Hepatocyte (in vitro differentiated cells): ENCODE measurements around the gene XAGE5. TPM values are rescaled to one million over a fixed set of nuclear protein-coding genes. Genes with fewer than 3 reads are reported as not detected.

ENCODE experiments used
- DNase-seq: peaks from one replicate; pipeline ENCODE4 v3.0.0-alpha.2; 2016; ENCODE audit warnings: low spot score
- H2AFZ ChIP-seq: fragments of 200-600 bp; sonication (generic); 2 replicates; pipeline ENCODE4 v1.6.0; 2016; ENCODE audit warnings: antibody characterized with exemption, mild to moderate bottlenecking
- H3K27ac ChIP-seq: fragments of 200-600 bp; sonication (generic); 2 replicates; pipeline ENCODE4 v1.5.1; 2016; ENCODE audit warnings: mild to moderate bottlenecking
- H3K27me3 ChIP-seq: fragments of 200-600 bp; sonication (generic); 2 replicates; pipeline ENCODE4 v1.6.1; 2016
- H3K36me3 ChIP-seq: fragments of 200-600 bp; sonication (generic); replicated peaks from 2 replicates; pipeline ENCODE4 v1.5.1; 2016; ENCODE audit warnings: low read depth; ENCODE audit not compliant: insufficient read depth
- H3K4me1 ChIP-seq: fragments of 200-600 bp; sonication (generic); 2 replicates; pipeline ENCODE4 v1.5.1; 2016; ENCODE audit warnings: mild to moderate bottlenecking, moderate library complexity; ENCODE audit not compliant: insufficient read depth
- H3K4me2 ChIP-seq: fragments of 200-600 bp; sonication (generic); 2 replicates; pipeline ENCODE4 v1.6.0; 2016
- H3K4me3 ChIP-seq: fragments of 200-600 bp; sonication (generic); 2 replicates; pipeline ENCODE4 v1.5.1; 2016; ENCODE audit warnings: mild to moderate bottlenecking
- H3K79me2 ChIP-seq: fragments of 200-600 bp; sonication (generic); 2 replicates; pipeline ENCODE4 v1.6.0; 2017; ENCODE audit warnings: mild to moderate bottlenecking
- H3K9me2 ChIP-seq: fragments of 200-600 bp; sonication (generic); replicated peaks from 2 replicates; pipeline ENCODE4 v1.6.0; 2017; ENCODE audit warnings: mild to moderate bottlenecking; ENCODE audit not compliant: insufficient read depth
- H3K9me3 ChIP-seq: fragments of 200-600 bp; sonication (generic); 2 replicates; pipeline ENCODE4 v1.5.1; 2016; ENCODE audit warnings: low read depth, mild to moderate bottlenecking
- H4K20me1 ChIP-seq: fragments of 200-600 bp; sonication (generic); 2 replicates; pipeline ENCODE4 v1.6.0; 2016; ENCODE audit warnings: mild to moderate bottlenecking; ENCODE audit not compliant: insufficient read depth, poor library complexity, severe bottlenecking
- EZH2 ChIP-seq: fragments of 200-600 bp; sonication (generic); IDR thresholded peaks from 2 replicates; pipeline ENCODE4 v1.6.1; 2016; ENCODE audit warnings: antibody characterized with exemption, mild to moderate bottlenecking, borderline replicate concordance
- EZH2phosphoT487 ChIP-seq: fragments of 200-600 bp; sonication (generic); IDR thresholded peaks from one replicate; pipeline ENCODE4 v1.6.1; 2018; ENCODE audit warnings: antibody characterized with exemption, mild to moderate bottlenecking, low read depth, moderate library complexity; ENCODE audit not compliant: unreplicated experiment, severe bottlenecking
- WGBS: methylation state at CpG from one replicate; pipeline ENCODE4 v1.1.6; 2016; ENCODE audit warnings: low lambda C conversion rate; ENCODE audit errors: missing lambda C conversion rate; 5-methylcytosine and 5-hydroxymethylcytosine counted together
- polyA plus RNA-seq: library from polyadenylated mRNA; unstranded; fragments of >200 nt; fragmentation: Nextera tagmentation; extraction: Ambion mirVana; gene quantifications from 2 replicates; pipeline ENCODE4 v1.2.1, GENCODE V29; 2016
- total RNA-seq: library from RNA; depleted of rRNA; stranded (reverse); fragments of >200 nt; gene quantifications from 2 replicates; pipeline ENCODE4 v1.2.3, GENCODE V29; 2014
- TF ChIP-seq, protein P1 (sequence below): fragments of 200-600 bp; sonication (generic); IDR thresholded peaks from 2 replicates; pipeline ENCODE4 v1.5.1; 2016; ENCODE audit warnings: antibody characterized with exemption, mild to moderate bottlenecking; ENCODE audit not compliant: poor library complexity

XAGE5 gene
- total and polyA plus RNA-seq, 2 experiments from 2014 or later, result not detected

DNA sequence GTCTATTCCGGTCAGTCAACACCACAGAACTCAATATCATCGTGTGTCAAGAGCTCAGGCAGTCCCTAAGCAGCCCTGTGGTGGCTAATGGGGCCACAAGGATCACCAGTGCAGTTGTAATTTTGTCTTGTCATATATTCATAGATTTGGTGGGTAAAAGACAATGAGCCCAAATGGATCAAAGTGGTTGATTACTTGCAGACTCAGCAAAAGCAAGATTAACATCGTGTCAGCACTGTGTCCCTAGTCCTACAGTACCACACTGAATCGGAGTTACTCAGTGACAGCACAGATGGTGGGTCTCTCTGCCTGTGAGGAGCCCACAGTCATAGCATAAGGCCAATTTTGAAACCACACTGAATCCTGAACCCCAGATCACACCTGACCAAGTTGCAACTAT lies 8.7 kb downstream of the XAGE5 start:
- Histone ChIP-seq H3K9me2 (no peaks in the 10 kb centered on the region), H2AFZ (no peak overlapping the region), H3K27ac (no peak overlapping the region), H3K27me3 (no peaks in the 10 kb centered on the region), H3K4me1 (no peaks in the 10 kb centered on the region), H3K79me2 (no peaks in the 10 kb centered on the region), H3K4me3 (no peak overlapping the region), H4K20me1 (no peaks in the 10 kb centered on the region), H3K9me3 (no peaks in the 10 kb centered on the region), H3K4me2 (no peak overlapping the region), H3K36me3 (no peaks in the 10 kb centered on the region)
- no peak for DNase-seq
- 47% methylated on average over 4 of the region's 4 CpGs for WGBS
- TF ChIP-seq, protein P1, sequence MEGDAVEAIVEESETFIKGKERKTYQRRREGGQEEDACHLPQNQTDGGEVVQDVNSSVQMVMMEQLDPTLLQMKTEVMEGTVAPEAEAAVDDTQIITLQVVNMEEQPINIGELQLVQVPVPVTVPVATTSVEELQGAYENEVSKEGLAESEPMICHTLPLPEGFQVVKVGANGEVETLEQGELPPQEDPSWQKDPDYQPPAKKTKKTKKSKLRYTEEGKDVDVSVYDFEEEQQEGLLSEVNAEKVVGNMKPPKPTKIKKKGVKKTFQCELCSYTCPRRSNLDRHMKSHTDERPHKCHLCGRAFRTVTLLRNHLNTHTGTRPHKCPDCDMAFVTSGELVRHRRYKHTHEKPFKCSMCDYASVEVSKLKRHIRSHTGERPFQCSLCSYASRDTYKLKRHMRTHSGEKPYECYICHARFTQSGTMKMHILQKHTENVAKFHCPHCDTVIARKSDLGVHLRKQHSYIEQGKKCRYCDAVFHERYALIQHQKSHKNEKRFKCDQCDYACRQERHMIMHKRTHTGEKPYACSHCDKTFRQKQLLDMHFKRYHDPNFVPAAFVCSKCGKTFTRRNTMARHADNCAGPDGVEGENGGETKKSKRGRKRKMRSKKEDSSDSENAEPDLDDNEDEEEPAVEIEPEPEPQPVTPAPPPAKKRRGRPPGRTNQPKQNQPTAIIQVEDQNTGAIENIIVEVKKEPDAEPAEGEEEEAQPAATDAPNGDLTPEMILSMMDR, result no peak
- TF ChIP-seq EZH2 (no peak), EZH2phosphoT487 (no peak)

GRCh38 chrX:52821079-52821760 lies 10.1 kb downstream of the XAGE5 start:
- H3K9me3 ChIP-seq, result no peaks in the 10 kb centered on the region
- H3K27me3 ChIP-seq, result no peaks in the 10 kb centered on the region
- no peaks in the 10 kb centered on the region for H4K20me1 ChIP-seq
- no peak overlapping the region for H3K4me3 ChIP-seq
- H3K79me2 ChIP-seq, result no peaks in the 10 kb centered on the region
- no peaks in the 10 kb centered on the region for H3K9me2 ChIP-seq
- WGBS, result 78% methylated on average over 11 of the region's 11 CpGs
- no peaks in the 10 kb centered on the region for H3K4me1 ChIP-seq
- H3K4me2 ChIP-seq, result no peak overlapping the region
- no peaks in the 10 kb centered on the region for H3K36me3 ChIP-seq
- DNase-seq, result no peak
- no peak overlapping the region for H2AFZ ChIP-seq
- no peak overlapping the region for H3K27ac ChIP-seq
- TF ChIP-seq, protein P1, result no peak
- TF ChIP-seq EZH2, result no peak
- TF ChIP-seq EZH2phosphoT487, result no peak

DNA sequence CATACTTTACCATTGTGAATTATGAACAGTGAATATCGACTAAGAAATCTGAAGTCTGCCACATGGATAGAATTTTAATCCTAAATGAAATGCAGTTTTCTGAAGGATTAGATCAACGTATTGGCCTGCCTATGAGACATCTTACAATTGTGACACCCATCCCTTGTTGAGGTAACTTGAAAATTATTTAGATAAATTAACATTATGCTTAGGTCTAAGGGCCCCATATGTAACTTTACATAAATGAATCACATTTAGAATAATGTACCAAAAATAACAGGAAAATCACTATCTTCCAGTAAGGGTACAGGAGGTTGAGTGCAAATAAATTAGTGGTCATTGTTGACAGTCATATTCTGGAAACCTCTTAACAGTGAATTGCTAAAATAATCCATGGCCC lies 13.5 kb downstream of the XAGE5 start:
- no peak overlapping the region for H3K4me2 ChIP-seq
- no peaks in the 10 kb centered on the region for H3K9me2 ChIP-seq
- no peaks in the 10 kb centered on the region for H3K79me2 ChIP-seq
- WGBS, result 40% methylated on average over 2 of the region's 2 CpGs
- no peak overlapping the region for H2AFZ ChIP-seq
- H3K9me3 ChIP-seq, result no peaks in the 10 kb centered on the region
- DNase-seq, result no peak
- no peaks in the 10 kb centered on the region for H3K4me1 ChIP-seq
- H4K20me1 ChIP-seq, result no peaks in the 10 kb centered on the region
- no peak overlapping the region for H3K4me3 ChIP-seq
- TF ChIP-seq EZH2 (no peak), EZH2phosphoT487 (no peak)
- TF ChIP-seq, protein P1, result no peak
- H3K27me3 ChIP-seq, result no peaks in the 10 kb centered on the region
- H3K36me3 ChIP-seq, result no peaks in the 10 kb centered on the region
- no peak overlapping the region for H3K27ac ChIP-seq
